NOMO-1 treated with DMSO at 0.1 percent for 48 hours (cell line): ENCODE results near the gene SIGLEC10.
A peak's percentile ranks its signal among the peaks of the same experiment; 100 is the strongest.
"Not testable (repeated sequence)": the region's sequence is repeated elsewhere in the genome, so short reads cannot be mapped to it uniquely, and the experiment has no call there.

Experiments
- DNase-seq: peaks from one replicate; lab custom pipeline; 2025; ENCODE audit not compliant: unreplicated experiment; lab: John Stamatoyannopoulos, UW

SIGLEC10 gene, protein sequence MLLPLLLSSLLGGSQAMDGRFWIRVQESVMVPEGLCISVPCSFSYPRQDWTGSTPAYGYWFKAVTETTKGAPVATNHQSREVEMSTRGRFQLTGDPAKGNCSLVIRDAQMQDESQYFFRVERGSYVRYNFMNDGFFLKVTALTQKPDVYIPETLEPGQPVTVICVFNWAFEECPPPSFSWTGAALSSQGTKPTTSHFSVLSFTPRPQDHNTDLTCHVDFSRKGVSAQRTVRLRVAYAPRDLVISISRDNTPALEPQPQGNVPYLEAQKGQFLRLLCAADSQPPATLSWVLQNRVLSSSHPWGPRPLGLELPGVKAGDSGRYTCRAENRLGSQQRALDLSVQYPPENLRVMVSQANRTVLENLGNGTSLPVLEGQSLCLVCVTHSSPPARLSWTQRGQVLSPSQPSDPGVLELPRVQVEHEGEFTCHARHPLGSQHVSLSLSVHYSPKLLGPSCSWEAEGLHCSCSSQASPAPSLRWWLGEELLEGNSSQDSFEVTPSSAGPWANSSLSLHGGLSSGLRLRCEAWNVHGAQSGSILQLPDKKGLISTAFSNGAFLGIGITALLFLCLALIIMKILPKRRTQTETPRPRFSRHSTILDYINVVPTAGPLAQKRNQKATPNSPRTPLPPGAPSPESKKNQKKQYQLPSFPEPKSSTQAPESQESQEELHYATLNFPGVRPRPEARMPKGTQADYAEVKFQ

GRCh38 chr19:51417107-51417809, at the start of gene SIGLEC10:
Gene SIGLEC10, minus strand, starts transcription at chr19:51417642. Its CDS starts 61 bp downstream, at chr19:51417581.
- DNase-seq = peak; percentile 89

DNA sequence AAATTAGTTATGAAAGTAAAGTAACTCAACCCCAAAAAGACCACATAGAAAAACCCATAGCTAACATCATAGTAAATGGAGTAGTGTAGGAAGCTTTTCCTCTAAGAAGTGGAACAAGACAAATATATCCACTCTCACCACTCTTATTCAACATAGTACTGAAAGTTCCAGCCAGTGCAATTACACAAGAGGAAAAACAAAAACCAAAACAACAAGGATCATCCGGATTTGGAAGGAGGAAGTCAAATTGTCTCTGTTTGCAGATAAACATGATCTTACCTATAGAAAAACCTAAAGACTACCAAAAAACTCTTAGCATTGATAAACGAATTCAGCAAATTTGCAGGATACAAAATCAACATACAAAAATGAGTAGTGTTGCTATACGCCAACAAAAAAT, 49.3 kb upstream of the SIGLEC10 start:
- no peak for DNase-seq

DNA sequence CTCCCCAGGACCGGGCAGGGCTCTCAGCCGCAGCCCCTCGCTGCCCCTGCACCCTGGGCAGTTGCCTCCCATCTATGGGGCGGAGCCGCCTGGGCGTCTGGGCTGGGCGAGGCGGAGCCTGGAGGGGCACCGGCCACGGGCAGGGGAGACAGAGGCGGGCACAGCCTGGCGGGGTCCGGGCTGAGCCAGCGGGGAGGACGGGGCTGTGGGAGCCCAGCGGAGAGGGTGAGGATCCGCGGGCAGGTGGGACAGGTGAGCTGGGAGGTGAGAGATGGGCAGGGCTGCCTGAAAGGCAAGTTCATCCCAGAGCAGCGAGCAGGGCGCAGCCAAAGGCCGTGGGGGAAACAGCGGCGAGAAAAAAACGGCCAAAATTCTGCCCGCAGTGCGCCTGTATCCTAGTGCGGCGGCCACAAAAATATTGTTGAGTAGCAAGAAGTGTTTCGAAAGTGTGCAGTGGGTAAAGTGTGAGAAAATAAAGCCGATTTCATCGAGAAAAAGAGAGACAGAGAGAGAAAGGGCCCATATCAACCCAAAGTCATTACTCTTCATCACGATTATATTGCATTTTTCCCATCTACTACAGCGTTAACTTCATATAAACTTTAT, 46.6 kb upstream of the SIGLEC10 start:
- not testable (repeated sequence) for DNase-seq

DNA sequence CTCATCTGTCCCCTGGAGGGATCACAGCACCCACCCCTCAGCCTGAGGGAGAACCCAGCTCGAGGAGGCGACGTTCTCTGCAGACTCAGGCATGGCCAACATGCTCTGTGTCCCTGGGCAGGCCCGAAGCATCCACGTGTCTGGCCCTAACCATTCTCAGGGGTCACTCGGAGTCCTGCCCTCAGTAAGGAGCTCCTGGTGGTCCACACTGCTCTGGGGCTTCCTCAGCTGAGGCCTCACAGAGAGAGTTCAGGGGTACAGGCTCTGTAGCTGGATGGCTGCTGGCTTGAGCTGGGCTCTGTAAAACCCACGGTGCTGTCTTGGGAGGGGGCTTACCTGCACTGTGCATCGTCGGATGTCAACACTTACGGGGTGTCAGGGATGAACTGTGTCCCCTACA, 45.2 kb upstream of the SIGLEC10 start:
- no peak for DNase-seq

GRCh38 chr19:51462276-51462675, 44.8 kb upstream of the SIGLEC10 start:
- no peak for DNase-seq

DNA sequence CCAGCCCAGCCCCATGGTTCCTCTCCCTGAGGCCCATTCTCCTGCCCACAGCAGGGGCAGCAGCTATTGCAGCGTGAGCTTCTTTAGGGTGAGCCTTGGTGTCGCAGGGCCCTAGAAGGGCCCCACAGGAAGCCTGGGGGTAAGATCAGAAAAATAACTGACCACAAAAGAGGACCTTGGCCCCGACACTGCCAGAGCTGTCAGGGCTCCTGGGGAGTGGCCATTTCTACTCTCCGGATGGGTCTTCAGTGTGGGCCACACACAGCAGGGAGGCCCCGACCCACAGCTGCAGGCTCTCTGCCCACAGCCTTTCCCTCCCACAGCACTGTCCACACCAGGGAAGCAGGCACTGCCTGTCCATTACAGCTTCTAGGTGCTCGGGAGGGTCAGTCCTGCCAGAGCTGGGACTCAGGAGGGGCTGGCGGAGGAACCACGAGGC, 44.3 kb upstream of the SIGLEC10 start:
- DNase-seq = peak; percentile 36

DNA sequence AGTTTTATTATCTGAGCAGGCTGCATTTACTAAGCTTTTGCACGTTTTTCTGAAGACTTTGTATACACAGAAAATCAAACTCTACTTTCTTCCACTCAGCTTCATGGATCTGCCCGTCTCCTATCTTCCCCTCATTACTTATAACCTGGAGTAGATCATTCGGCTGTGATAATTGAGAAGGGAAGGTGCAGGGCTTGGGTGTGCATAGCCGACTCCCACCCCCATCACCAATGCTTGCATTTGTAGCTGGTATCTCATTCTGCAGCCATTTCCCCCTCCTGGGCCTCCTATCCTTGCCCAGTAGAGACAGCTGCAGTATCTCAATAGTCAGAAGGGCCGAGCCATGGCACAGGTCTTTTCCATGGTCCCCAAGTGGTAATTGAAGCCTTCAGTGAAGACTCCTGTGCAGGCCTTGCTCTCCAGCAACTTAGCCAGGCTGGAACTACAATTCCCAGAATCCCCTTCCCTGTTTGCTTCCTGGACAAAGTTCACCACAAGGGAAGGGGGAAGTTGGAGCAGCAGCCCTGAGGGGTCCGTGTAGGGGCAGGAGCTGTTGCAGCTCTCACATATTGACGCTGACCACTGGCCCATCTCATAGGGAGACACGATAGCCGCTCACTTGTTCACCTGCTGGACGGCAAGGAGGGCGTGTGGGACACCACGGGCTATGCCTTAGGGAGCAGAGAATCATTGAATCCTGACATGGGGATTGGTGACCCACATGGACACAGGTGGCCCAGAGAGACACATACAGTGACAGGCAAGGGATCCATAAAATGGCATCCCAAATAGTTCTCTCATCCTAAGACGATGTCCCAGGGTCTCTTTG, 42.9 kb upstream of the SIGLEC10 start:
- DNase-seq = peak; percentile 77

DNA sequence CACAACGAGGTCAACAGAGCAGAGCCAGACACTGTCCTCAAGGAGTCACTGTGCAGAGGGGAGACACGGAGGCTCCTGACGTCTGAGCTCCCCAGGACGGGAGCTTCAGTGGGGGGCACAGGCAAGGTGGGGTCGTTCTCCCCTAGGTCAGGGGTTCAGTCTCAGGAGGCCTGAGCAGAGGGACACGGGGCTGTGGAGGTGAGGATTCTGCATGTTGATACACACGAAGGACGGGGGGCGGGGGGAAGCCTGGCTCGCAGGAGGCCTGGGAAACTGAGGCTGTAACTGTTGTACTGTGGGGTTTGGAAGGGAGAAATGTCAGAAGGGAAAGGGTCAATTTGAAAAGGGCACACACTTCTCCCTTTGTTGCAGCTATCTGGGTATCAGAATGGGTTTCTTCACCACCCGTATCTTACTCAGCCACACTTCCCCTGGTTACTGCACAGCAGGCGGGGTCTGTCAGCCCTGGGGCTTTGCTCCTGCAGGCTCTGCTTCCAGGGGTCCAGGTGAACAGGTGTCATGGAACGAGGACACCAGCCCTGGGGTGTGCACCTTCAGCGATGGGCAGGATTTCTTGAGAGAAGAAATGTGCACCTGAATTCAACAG, 41.6 kb upstream of the SIGLEC10 start:
- no peak for DNase-seq

- no peak for DNase-seq
Observed at GRCh38 chr19:51458051-51458645, 40.7 kb upstream of the SIGLEC10 start, which contains the start of gene SIGLEC8. Gene SIGLEC8, minus strand, starts transcription at chr19:51458454. Its CDS starts 67 bp downstream, at chr19:51458387.

DNA sequence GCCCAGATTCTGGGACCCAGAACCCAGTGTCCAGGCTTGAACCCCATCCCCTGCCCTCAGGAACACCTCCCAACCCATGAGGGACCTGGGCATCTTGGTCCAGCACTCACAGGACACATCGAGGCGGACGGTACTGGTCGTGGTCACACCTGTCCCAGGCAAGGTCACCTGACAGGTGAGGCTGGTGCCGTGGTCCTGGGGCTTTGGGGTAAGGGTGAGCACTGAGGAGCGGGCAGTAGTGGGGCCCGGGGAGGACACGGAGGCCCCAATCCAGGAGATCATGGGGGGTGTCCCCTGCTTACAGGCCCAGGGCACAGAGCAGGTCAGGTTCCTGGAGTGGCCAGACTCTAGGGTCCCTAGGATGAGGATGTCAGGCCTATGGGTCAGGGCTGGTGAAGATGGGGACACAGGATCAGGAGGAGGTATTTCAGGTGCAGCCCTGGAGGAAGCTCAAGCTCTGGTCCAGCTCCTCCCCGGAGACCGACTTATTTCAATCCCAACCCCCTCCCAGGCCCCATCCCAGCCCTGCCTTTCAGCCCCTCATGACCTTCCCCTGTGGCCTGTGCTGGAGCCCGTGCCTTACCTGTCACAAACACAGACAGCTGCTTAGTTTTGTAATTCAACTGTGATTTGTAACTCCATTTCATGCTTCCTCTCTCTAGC, 40.0 kb upstream of the SIGLEC10 start:
- no peak for DNase-seq

- DNase-seq = peak; percentile 7
Observed at GRCh38 chr19:51456541-51457290, 39.3 kb upstream of the SIGLEC10 start.

GRCh38 chr19:51450730-51451307, 33.4 kb upstream of the SIGLEC10 start:
- DNase-seq = no peak

GRCh38 chr19:51448411-51449016, 31.1 kb upstream of the SIGLEC10 start:
- no peak for DNase-seq

DNA sequence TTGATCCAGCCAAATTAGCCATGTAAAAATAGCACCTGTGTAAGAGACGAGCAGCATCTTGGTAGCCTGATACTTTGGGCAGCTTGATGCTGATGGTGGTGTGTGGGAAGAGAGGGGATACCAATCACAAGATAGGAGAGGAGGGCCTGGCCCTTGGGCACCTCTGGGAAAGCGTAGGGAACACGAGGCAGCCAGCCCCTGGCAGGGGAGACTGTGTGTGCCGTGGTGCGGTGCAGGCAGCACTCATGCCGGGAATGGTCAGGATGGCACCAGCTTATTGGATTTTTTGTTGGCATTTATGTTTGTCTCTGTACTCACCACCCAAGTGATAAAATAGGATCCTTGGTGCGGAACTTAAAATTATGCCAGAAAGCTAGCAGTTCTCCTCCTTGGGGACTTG, 30.6 kb upstream of the SIGLEC10 start:
- DNase-seq = no peak

DNA sequence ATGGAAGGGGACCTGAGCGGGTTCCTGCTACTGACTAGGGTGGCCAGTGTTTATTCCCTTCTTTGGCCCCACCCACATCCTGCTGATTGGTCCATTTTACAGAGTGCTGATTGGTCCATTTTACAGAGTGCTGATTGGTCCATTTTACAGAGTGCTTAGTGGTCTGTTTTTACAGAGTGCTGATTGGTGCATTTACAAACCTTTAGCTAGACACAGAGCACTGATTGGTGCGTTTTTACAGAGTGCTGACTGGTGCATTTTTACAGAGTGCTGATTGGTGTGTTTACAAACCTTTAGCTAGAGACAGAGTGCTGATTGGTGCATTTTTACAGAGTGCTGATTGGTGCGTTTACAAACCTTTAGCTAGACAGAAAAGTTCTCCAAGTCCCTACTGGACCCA, 30.1 kb upstream of the SIGLEC10 start:
- not testable (repeated sequence) for DNase-seq

- DNase-seq = peak; percentile 20
Observed at GRCh38 chr19:51441410-51442390, 24.3 kb upstream of the SIGLEC10 start.
